ENCODE measurements around the gene IL2RA.

IL2RA gene

DNA sequence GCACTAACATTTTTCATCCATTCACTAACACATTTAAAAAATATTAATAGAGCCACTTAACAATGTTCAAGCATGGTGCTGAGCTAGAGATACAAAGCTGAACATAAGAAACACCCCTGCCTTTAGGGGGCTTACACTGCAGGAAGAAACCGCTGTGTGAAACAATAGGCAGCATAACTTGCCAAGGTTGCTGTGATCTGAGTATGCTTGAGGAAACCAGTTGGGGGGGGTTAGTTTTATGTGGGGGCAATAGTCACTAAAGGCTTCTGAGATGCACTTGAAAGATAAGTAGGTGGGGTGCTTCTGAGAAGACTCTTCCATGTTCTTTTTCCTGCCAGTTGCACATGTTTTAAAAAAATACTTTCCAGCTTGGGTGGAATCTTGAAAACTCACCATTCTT, 29.5 kb upstream of the IL2RA start:
- no peak for DNase-seq (ENCODE audit: low read depth)
- no peak overlapping the region for H3K4me3 ChIP-seq (ENCODE audit: low read depth, low read length)
- TF ChIP-seq, protein P1, sequence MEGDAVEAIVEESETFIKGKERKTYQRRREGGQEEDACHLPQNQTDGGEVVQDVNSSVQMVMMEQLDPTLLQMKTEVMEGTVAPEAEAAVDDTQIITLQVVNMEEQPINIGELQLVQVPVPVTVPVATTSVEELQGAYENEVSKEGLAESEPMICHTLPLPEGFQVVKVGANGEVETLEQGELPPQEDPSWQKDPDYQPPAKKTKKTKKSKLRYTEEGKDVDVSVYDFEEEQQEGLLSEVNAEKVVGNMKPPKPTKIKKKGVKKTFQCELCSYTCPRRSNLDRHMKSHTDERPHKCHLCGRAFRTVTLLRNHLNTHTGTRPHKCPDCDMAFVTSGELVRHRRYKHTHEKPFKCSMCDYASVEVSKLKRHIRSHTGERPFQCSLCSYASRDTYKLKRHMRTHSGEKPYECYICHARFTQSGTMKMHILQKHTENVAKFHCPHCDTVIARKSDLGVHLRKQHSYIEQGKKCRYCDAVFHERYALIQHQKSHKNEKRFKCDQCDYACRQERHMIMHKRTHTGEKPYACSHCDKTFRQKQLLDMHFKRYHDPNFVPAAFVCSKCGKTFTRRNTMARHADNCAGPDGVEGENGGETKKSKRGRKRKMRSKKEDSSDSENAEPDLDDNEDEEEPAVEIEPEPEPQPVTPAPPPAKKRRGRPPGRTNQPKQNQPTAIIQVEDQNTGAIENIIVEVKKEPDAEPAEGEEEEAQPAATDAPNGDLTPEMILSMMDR (IDR thresholded peaks at IDR 0.05; ENCODE audit: low read depth, low read length, missing control alignments): no peak

DNA sequence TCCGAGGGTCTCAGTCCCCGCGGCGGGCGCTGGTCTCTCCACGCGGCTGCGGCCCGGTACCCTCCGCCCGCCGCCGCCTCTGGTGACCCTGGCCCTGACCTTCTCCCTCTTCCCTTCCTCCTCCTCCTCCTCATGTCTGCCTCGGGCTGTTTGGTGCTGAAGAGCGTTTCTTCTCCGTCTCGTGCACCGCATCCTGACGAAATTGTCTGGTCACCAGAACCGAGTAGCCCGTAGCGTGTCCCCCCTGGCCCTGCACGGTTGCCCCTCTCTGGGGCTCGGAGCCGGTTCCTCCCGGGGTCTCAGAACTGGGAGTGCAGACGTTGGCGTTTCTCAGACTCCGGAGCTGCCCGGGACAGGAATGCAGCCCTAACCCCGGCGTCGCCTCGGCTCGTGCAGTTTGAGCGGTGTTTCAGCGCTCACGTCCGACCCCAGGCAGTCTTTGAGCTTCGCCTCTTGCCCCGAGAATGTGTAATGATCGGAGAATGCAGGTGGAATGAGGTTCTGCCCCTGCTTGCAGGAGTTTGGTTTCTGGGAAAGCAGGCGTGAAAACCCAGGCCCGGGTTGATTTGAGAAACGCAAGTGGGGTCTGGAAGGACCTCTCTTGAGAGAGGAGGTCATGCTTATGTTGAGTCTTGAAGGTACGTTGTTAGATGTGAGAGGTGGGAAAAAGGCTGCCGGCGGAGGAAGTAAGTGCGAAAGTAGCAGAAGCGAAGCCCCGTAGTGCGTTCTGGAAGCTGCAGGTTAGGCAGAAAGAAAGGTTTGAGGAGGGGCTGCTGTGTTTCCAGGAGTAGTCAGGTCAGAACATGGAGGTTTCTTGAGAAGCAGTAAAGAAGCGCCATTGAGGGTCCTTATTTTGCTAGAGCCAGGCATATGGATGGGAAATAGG, 27.4 kb upstream of the IL2RA start:
- TF ChIP-seq, protein P1 (IDR thresholded peaks at IDR 0.05; ENCODE audit: low read depth, low read length, missing control alignments): no peak

DNA sequence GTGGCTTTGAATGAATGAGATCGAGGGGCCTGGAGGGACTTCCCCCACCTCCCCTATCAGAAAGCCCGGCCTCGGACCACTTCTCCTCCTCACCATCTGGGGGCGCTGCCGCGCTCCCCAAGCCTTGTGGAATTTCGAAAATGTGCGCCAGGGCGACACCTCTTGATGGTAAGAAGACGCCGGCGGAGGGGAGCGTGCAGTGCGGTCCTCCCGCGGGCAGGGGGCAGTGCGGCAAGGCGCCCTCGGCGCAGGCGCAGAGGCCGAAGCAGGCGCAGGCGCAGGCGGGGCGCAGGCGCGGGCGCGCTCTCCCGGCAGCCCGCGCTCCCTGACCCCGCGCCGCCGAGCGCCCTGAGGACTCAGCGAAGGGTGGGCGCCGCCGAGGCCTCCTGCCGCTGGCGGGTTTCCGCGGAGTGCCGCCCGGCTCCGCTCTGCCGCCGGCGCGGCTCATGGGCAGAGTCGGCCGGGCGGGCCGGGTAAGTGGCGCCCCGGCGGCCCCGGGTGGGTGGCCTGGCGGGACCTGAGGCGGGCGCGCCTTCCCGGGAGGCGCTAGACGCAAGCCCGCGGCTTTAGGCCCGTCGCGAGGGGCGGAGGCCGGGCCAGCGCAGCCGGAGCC, 26.7 kb upstream of the IL2RA start, which contains the start of gene RBM17:
RBM17 (plus strand) TSS at position 314 of the 613 bp plus-strand sequence. CDS start 8,032 bp downstream, outside the sequence.
- TF ChIP-seq, protein P1 (IDR thresholded peaks at IDR 0.05; ENCODE audit: low read depth, low read length, missing control alignments): peak; percentile 100
- H3K4me3 ChIP-seq (ENCODE audit: low read depth, low read length): peak within 1 kb of the TSS; percentile 78
- DNase-seq (ENCODE audit: low read depth): peak; percentile 91

More for the DNA sequence above, 27.4 kb upstream of the IL2RA start:
- H3K4me3 ChIP-seq (ENCODE audit: low read depth, low read length): peak overlapping the region; percentile 78
- DNase-seq (ENCODE audit: low read depth): no peak

DNA sequence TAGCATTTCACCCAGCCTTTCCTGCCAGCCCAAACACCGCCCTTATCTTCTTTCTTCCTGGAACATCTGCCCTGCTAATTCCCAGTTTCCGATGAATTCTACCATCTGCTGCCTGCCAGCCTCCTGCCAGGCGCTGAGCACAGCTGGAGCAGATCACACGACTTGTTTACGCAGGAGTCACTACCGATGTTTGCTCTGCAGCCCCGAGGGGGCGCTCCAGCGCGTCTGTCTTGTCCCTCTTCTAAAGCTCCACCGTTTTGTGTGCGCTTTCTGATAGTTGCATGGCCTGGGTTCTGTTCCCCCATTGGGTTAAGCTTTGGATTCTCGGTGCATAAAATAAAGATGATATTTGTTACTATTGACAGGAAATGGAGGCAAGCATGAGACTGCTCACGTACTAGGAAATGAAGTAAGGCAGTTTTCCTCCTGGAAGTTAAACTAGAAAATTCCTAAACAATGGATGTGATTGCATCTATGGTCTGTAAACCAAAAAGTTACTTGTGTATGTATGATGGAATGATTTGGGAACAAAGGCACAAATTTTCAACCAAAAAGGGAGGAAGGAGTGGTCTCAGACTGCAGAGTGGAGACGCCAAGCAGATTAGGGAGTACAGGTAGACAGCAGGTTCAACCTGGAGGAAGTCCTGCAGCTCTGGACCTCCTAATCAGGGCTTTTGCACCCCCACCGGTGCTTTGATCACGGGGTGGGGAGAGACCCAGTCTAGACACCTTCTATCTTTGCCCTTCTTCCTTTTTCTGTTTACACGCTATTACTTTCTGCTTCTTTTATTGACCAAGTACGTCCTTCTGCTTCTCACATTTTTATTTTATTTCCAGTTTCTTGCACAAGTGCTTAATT, 24.4 kb upstream of the IL2RA start:
- no peak overlapping the region for H3K4me3 ChIP-seq (ENCODE audit: low read depth, low read length)
- DNase-seq (ENCODE audit: low read depth): peak; percentile 69
- TF ChIP-seq, protein P1 (IDR thresholded peaks at IDR 0.05; ENCODE audit: low read depth, low read length, missing control alignments): peak; percentile 98

DNA sequence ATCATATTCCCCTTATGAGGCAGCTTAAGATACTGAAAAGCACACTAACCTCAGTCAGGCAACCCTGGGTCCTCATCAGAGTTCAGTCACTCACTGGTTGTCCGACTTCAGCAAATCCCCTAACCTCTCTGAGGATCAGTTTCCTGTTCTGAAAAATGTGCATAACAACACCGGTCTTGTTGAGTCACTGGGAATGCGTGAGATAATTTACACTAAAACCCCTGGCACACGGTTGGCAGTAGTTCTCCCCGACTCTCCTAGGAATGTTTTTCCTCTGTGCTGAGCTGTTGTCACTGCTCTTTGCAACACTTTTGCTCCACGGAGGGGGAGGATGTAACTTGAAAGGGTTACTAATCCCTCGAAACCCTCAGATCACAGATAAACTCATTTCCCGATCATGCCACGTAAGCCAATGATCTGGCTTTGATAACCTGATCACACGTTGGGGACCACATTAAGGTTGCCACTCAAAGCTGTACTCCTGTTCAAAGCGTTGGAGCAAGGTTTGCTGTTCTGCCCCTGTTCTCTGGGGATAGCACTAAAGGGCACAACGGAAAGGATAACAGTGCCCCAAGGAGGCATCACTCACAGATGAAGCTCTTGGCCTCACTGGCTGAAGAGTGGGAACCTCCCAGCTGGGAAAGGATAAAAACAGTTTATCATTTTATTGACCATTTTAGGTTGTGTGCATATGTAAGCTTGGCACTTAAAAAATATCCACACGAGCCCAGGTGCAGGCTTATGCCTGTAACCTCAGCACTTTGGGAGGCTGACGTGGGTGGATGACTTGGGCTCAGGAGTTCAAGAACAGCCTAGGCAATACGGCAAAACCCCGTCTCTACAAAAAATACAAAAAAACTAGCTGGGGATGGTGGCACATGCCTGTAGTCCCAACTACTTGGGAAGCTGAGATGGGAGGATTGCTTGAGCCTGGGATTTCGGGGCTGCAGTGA, 21.6 kb upstream of the IL2RA start:
- H3K4me3 ChIP-seq (ENCODE audit: low read depth, low read length): no peak overlapping the region
- TF ChIP-seq, protein P1 (IDR thresholded peaks at IDR 0.05; ENCODE audit: low read depth, low read length, missing control alignments): no peak
- no peak for DNase-seq (ENCODE audit: low read depth)

Data from GM12864 (cell line).